ENCODE data around the gene SPEN. TPM values are rescaled to one million over a fixed set of nuclear protein-coding genes. Genes with fewer than 3 reads are reported as not detected.
A peak's percentile ranks its signal among the peaks of the same experiment; 100 is the strongest.
"Not testable (repeated sequence)": the region's sequence is repeated elsewhere in the genome, so short reads cannot be mapped to it uniquely, and the experiment has no call there.

SPEN gene
- polyA plus RNA-seq, 4 donors = 50.3 to 64.7 (median 56.2) TPM

DNA sequence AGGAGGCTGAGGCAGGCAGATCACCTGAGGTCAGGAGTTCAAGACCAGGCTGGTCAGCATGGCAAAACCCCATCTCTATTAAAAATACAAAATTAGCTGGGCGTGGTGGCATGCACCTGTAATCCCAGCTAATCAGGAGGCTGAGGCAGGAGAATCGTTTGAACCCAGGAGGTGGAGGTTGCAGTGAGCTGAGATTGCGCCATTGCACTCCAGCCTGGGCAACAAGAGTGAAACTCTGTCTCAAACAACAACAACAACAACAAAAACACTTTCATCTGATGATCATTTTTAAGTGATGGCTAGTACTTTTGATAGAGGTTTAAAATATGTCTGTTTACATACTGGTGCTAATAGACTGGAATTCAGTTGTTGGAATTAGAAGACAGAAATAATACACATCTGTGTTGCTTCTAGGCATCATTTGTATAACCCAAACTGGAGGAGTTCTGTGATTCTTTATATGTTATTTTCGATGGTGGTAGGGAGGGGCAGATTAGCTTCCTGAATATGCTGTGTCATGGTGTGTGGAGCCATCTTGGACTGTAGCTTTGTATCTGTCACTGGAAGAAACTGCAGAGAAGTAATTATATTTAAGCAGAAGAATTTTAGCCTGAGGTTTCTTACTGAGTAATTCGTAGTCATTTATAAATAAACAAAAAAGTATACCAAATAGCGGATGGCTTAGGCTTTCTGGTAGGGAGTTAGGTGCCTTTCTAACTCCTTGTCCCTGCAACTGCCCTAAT is 45.5 kb downstream of the SPEN start:
- DNase-seq (ENCODE audit: low read depth in 4 of 4, low spot score in 3 of 4) = not testable (repeated sequence)

DNA sequence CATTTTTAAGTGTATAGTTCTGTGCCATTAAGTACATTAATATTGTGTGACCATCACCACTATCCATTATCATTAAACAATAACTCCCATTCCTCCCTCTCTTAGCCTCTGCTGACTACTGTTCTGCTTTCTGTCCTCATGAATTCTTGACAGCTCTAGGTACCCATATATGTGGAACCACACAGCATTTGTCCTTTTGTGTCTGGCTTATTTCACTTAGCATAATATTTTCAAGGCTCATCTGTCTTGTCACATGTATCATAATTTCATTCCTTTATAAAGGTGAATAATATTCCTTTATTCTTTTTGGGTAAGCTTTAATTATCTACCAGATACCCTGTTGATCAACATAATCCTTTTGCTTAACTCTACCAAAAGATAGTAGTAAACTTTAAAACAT is 47.7 kb downstream of the SPEN start:
- DNase-seq (ENCODE audit: low read depth in 4 of 4, low spot score in 3 of 4) = no peak

DNA sequence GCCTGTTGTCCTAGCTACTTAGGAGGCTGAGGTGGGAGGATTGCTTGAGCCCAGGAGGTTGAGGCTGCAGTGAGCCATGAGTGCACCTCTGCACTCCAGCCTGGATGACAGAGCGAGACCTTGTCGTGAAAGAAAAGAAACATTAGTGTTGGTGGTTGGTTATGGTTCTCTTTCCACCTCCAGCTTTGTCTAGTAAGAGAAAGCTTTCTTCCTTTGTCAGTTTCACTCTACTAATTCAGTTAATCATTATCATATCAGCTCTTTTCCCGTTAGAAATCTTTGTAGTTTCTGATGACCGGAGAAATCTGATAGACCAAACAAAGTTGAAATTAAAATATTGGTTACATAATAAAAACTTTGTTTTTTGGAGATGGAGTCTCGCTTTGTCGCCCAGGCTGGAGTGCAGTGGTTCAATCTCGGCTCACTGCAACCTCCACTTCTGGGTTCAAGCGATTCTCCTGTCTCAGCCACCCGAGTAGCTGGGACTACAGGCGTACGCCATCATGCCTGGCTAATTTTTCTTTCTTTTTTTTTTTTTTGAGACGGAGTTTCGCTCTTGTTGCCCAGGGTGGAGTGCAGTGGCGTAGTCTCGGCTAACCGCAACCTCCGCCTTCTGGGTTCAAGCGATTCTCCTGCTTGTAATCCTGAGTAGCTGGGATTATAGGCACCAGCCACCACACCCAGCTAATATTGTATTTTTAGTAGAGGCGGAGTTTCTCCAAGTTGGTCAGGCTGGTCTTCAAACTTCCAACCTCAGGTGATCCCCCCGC is 49.5 kb downstream of the SPEN start:
- DNase-seq (ENCODE audit: low read depth in 4 of 4, low spot score in 3 of 4) = not testable (repeated sequence)

DNA sequence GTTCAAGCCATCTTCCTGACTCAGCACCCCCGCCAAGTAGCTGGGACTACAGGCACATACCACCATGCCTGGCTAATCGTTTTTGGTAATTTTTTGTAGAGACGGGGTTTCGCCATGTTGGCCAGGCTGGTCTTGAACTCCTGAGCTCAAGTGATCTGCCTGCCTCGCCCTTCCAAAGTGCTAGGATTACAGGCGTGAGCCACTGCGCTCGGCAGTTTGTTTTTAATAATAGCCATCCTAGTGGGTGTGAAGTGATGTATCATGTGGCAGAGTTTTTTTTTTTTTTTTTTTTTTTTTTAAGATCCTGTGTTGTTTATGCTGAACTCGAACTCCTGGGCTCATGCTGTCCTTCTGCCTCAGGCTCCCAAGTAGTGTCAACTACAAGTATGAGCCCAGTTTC is 51.8 kb downstream of the SPEN start:
- no peak for DNase-seq (ENCODE audit: low read depth in 4 of 4, low spot score in 3 of 4)

DNA sequence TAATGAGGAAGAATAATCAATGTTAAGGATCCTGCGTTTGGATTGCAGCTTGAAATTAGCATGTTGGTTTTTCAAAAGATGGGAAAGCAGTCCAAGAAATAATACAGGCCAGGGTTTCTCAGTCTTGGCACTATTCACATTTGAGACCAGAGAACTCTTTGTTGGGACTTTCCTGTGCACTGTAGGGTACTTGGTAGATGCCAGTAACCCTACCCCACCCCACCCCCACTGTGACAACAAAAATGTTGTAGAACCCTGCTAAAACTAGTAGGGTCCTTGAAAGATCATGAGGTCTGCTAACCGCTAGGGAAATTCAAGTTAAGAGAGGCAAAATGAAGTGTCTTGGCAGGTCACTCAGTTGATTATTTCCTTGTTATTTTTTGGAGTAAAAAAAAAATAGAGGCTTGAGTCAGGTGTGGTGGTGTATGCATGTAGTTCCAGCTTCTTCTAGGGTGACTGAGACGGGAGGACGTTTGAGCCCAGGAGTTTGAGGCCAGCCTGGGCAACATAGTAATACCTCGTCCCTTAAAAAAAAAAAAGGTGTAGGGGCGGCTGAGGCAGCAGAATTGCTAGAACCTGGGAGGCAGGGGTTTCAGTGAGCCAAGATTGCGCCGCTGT is 53.3 kb downstream of the SPEN start:
- DNase-seq (ENCODE audit: low read depth in 4 of 4, low spot score in 3 of 4) = no peak

DNA sequence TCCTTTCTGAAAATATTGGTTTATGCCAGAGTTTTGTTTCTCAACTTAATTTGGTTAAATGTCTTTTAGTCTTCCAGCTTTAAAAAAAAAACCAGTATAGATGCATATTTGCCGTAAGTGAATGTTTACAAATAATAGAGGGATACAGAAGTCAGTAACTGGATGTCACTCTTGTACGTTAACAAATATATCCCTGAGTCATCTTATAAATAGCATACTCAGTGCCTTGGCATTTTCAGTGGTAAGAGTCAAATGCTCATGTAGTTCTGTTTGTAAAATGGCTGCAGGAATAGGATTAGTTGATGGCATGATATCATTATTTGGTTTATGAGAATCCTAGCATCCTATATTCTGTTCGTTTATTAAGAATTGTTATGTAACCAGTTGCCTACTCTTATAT is 55.4 kb downstream of the SPEN start:
- DNase-seq (ENCODE audit: low read depth in 4 of 4, low spot score in 3 of 4) = no peak

DNA sequence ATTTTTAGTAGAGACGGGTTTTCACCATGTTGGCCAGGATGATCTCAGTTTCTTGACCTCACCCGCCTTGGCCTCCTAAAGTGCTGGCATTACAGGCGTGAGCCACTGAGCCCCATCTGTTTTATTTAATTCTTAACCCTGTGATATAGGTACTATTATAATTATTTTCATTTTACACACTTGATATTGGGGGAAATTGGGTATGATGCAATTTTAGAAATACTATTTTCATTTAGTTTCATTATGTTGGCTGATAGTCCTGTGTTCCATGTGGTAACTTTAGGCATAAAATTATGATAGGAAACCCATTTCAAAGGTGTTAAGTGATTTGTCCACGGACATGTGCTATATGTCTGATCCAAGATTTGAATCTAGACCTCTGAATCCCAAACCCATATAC is 61.1 kb downstream of the SPEN start:
- no peak for DNase-seq (ENCODE audit: low read depth in 4 of 4, low spot score in 3 of 4)

DNA sequence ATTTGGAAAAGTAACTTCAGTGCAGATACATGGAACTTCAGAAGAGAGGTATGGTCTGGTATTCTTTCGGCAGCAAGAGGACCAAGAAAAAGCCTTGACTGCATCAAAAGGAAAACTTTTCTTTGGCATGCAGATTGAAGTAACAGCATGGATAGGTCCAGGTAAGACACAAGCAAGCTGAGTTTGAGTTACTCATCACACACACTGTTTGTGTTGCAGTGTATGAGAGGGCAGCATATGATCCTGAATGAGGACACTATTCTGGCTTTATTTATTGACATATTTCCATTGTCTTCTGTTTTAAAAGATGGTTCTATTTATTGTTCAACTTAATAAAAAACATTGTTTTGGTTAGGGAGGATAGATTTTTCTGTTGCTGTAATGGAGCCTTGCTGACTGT is 63.6 kb downstream of the SPEN start:
- DNase-seq (ENCODE audit: low read depth in 4 of 4, low spot score in 3 of 4) = no peak

DNA sequence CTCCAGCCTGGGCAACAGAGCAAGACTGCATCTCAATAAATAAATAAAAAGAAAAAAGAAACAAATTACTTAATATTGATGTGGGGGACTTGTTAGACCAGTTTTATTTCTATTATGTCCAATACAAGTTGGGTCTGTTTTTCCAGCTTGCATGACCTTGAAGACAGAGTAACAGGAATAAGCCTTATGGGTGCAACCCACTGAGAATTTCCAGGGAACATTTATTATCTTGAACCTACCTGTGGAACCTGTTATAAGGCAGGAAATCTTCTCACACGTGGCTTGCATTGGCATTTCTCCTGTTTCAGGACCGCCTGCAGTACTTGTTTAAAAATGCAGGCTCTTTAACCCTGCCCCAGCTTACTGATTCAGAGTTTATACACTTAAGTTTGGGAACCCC is 64.4 kb downstream of the SPEN start:
- peak in 1 of 4 donors; percentile 16 for DNase-seq (ENCODE audit: low read depth in 4 of 4, low spot score in 3 of 4)

DNA sequence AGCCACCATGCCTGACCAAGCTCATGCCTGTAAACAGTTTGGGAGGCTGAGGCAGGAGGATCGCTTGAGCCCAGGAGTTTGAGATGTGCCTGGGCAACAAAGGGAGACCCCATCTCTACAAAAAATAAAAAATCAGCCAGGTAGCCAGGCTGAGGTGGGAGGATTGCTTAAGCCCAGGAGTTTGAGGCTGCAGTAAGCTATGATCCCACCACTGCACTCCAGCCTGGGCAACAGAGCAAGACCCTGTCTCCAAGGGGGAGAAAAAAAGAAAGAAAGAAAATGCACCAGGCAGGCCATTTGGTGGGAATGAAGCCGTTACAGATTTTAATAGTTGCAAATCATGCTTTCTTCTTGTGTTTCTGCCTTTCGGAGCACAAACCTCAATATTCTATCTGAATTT is 66.1 kb downstream of the SPEN start:
- not testable (repeated sequence) for DNase-seq (ENCODE audit: low read depth in 4 of 4, low spot score in 3 of 4)

DNA sequence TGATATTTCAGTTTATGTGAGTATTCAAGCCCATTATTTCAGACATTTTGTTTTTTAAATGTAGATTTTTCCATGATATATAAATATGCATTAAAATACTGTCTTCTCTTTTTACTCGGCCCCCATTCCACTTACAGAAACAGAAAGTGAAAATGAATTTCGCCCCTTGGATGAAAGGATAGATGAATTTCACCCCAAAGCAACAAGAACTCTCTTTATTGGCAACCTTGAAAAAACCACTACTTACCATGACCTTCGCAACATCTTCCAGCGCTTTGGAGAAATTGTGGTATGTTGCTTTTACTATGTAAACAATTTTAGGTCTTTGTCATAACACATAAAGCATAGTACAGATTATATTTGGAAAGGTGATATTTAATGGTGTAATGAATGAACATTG is 68.5 kb downstream of the SPEN start:
- DNase-seq (ENCODE audit: low read depth in 4 of 4, low spot score in 3 of 4) = no peak

DNA sequence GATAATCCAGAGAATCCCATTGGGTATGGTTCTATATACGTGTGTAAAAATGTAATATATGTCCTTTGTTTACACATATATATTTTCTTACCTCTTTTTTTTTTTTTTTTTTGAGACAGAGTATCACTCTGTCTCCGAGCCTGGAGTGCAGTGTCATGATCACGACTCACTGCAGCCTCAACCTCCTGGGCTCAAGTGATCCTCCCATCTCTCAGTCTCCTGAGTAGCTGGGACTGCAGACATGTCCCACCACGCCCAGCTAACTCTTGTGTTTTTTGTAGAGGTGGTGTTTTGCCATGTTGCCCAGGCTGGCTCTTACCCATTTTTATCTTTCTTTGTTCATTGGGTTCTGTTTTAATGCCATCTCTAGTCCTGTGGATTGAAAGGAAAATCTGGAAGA is 68.9 kb downstream of the SPEN start:
- DNase-seq (ENCODE audit: low read depth in 4 of 4, low spot score in 3 of 4) = no peak

DNA sequence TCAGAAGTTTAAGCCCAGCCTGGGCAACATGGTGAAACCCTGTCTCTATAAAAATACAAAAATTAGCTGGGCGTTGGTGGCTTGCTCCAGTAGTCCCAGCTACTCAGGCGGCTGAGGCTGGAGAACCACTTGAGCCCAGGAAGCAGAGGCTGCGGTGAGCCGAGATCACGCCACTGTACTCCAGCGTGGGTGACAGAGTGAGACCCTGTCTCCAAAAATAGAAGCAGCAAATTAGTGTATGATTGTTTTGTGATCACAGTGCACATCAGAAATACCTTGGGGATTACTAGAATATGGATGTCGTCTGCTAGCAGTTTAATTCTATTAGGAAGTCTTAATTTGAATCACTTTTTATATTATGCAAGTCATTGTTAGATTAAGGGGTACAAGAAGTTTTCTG is 69.4 kb downstream of the SPEN start:
- no peak for DNase-seq (ENCODE audit: low read depth in 4 of 4, low spot score in 3 of 4)

DNA sequence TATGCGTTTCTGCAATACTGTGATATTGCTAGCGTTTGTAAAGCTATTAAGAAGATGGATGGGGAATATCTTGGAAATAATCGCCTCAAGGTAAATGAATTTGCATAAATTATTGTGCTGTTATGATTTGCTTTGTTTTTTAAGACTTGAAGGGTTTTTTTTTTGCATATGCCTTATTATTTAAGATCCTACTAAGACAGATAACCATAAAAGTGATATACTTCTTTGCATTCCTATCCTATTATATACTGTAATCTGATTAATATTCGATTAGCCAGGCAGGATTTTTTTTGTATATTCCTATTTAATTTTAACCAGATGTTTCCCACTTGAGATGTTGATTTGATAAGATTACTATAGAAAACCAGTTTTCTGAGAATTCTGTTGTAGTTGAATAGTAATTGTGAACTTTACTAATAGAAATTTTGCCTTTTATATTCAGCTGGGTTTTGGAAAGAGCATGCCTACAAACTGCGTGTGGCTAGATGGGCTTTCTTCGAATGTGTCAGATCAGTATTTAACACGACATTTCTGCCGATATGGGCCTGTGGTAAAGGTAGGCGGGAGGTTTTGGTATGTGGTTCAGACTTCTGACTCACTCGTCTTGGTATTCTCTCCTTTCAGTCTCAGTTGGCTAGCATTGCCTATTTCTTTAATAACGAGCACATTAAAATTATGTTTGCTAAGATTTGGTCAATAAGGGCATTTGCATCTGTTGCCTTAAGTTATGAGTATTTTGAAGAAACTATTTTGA is 71.6 kb downstream of the SPEN start:
- DNase-seq (ENCODE audit: low read depth in 4 of 4, low spot score in 3 of 4) = no peak

DNA sequence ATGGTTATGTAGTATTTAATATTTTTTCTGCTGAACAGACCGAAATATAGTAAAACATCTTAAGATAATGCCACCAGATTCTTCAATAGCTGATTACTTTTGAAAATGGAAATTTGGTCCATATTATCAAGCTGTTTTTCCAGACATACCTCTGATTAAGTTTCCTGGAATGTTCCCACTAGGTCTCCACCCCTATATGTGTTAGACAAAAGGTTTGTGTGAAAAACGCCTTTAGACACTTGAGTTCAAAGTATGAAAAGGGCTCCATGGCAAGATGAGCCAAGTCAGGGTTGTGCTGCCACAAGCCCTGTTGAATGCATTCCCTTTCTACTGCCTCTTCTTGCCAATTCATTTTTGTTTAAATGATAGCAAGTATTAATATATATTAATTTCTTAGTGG is 75.7 kb downstream of the SPEN start:
- no peak for DNase-seq (ENCODE audit: low read depth in 4 of 4, low spot score in 3 of 4)

DNA sequence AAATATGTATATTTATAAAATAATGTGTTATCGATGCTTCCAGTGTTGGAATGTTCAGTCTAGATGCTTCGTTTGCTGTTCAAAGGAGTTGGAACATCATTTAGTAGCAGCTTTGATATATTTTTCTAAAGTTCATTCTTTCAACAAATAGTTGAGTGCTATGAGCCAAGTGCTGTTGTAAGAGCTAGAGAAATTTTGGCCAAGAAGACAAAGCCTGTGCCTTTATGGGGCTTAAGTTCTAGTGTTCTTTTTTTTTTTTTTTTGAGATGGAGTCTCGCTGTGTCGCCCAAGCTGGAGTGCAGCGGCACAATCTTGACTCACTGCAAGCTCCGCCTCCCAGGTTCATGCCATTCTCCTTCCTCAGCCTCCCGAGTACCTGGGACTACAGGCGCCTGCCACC is 78.9 kb downstream of the SPEN start:
- not testable (repeated sequence) for DNase-seq (ENCODE audit: low read depth in 4 of 4, low spot score in 3 of 4)

DNA sequence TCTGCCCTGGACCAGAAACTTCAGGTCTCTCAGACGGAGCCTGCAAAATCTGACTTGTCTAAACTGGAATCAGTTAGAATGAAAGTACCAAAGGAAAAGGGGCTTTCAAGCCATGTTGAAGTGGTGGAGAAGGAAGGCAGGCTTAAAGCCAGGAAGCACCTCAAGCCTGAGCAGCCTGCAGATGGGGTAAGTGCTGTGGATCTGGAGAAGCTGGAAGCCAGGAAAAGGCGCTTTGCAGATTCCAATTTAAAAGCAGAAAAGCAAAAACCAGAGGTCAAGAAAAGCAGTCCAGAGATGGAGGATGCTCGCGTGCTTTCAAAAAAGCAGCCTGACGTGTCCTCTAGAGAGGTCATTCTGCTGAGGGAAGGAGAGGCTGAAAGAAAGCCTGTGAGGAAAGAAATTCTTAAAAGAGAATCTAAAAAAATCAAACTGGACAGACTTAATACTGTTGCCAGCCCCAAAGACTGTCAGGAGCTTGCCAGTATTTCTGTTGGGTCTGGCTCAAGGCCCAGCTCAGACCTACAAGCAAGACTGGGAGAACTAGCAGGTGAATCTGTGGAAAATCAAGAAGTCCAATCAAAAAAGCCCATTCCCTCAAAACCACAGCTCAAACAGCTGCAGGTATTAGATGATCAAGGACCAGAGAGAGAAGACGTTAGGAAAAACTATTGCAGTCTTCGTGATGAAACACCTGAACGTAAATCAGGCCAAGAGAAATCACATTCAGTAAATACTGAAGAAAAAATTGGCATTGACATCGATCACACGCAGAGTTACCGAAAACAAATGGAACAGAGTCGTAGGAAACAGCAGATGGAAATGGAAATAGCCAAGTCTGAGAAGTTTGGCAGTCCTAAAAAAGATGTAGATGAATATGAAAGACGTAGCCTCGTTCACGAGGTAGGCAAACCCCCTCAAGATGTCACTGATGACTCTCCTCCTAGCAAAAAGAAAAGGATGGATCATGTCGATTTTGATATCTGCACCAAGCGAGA is 81.8 kb downstream of the SPEN start:
- no peak for DNase-seq (ENCODE audit: low read depth in 4 of 4, low spot score in 3 of 4)

DNA sequence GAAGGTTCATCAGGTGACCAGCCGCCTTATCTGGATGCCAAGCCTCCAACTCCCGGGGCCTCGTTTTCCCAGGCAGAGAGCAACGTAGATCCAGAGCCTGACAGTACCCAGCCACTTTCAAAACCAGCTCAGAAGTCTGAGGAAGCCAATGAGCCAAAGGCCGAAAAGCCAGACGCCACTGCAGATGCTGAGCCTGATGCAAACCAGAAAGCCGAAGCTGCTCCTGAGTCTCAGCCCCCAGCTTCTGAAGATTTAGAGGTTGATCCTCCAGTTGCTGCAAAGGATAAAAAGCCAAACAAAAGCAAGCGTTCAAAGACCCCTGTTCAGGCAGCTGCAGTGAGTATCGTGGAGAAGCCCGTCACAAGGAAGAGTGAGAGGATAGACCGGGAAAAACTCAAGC is 83.9 kb downstream of the SPEN start:
- no peak for DNase-seq (ENCODE audit: low read depth in 4 of 4, low spot score in 3 of 4)

DNA sequence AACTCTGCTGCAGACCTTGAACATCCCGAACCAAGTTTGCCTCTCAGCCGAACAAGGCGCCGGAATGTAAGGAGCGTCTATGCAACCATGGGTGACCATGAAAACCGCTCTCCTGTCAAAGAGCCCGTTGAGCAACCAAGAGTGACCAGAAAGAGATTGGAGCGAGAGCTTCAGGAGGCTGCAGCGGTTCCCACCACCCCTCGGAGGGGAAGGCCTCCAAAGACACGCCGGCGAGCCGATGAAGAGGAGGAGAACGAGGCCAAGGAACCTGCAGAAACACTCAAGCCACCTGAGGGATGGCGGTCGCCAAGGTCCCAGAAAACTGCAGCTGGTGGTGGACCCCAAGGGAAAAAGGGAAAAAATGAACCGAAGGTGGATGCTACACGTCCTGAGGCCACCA is 84.4 kb downstream of the SPEN start:
- DNase-seq (ENCODE audit: low read depth in 4 of 4, low spot score in 3 of 4) = no peak

DNA sequence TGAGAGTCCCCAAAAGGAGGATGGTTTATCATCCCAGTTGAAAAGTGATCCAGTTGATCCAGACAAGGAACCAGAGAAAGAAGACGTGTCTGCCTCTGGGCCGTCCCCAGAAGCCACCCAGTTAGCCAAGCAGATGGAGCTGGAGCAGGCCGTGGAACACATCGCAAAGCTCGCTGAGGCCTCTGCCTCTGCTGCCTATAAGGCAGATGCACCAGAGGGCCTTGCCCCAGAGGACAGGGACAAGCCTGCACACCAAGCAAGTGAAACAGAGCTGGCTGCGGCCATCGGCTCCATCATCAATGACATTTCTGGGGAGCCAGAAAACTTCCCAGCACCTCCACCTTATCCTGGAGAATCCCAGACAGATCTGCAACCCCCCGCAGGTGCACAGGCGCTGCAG is 85.1 kb downstream of the SPEN start:
- no peak for DNase-seq (ENCODE audit: low read depth in 4 of 4, low spot score in 3 of 4)

Data from left renal pelvis (tissue), 4 donors.